Kidney (tissue), 14 donors: Measurements from ENCODE around the gene USP37. TPM values are rescaled to one million over a fixed set of nuclear protein-coding genes. Genes with fewer than 3 reads are reported as not detected.

Experiments used
- DNase-seq, 5 donors: peaks; one replicate each; pipeline ENCODE4 v3.0.0-alpha.2; 2013 to 2020
- FAIRE-seq: peaks from 2 replicates; lab custom pipeline; 2012; peaks lifted over from hg19 to GRCh38; lab: Jason Lieb, UNC
- H3K27ac ChIP-seq, 2 donors: one replicate each; pipeline ENCODE4 v1.7.0; 2013; ENCODE audit warnings: low read depth in 2 of 2, low read length in 2 of 2, inconsistent platforms in 1 of 2
- H3K27me3 ChIP-seq: one replicate; pipeline ENCODE4 v1.7.1; 2013; ENCODE audit warnings: low read length, inconsistent platforms; ENCODE audit not compliant: control insufficient read depth, insufficient read depth
- H3K36me3 ChIP-seq, 3 donors: one replicate each; pipeline versions ENCODE4 v1.7.0 to v1.7.1; 2013; ENCODE audit warnings: low read length in 3 of 3, control low read depth in 1 of 3, inconsistent platforms in 1 of 3; ENCODE audit not compliant: insufficient read depth in 3 of 3, control insufficient read depth in 2 of 3
- H3K4me1 ChIP-seq, 3 donors: one replicate each; pipeline versions ENCODE4 v1.7.0 to v1.7.1; 2013; ENCODE audit warnings: low read length in 3 of 3, inconsistent platforms in 1 of 3, low read depth in 1 of 3; ENCODE audit not compliant: control insufficient read depth in 2 of 3, insufficient read depth in 2 of 3
- H3K4me3 ChIP-seq, 3 donors: one replicate each; pipeline versions ENCODE4 v1.7.0 to v1.8.1; 2013; ENCODE audit warnings: low read length in 3 of 3, control low read depth in 1 of 3, inconsistent platforms in 1 of 3
- H3K9ac ChIP-seq, 3 donors: one replicate each; pipeline versions ENCODE4 v1.7.0 to v1.7.1; 2013; ENCODE audit warnings: low read length in 3 of 3, control low read depth in 1 of 3, inconsistent platforms in 1 of 3
- H3K9me3 ChIP-seq, 3 donors: one replicate each; pipeline versions ENCODE4 v1.7.0 to v1.7.1; 2013; ENCODE audit warnings: low read length in 3 of 3, control low read depth in 1 of 3, inconsistent platforms in 1 of 3; ENCODE audit not compliant: control insufficient read depth in 2 of 3, insufficient read depth in 1 of 3
- intact Hi-C: fragments of 100-400 bp; cut with DNase I; formaldehyde crosslinking; loops from one replicate; pipeline ENCODE4 v1.11.1; 2022
- microRNA-seq: library from miRNA; unstranded; fragments of <30 nt; microRNA quantifications from one replicate; pipeline ENCODE4 v1.2.0, GENCODE V29; 2020
- polyA plus RNA-seq: library from polyadenylated mRNA; stranded (reverse); fragments of 350-450 nt; fragmentation: Illumina TruSeq; extraction: RNeasy Lipid Tissue Mini Kit (QIAGEN cat#74804); gene quantifications from one replicate; pipeline ENCODE4 v1.2.3, GENCODE V29; 2014; ENCODE audit warnings: low read depth, low replicate concordance; ENCODE audit not compliant: insufficient read depth
- total RNA-seq: library from RNA; stranded (reverse); fragmentation: NEBNext Ultra II Directional; extraction: Animal tissue kit (Norgen Biotek cat#: 25700); gene quantifications from one replicate; pipeline ENCODE4 v1.2.1, GENCODE V29; 2021
- TF ChIP-seq, protein P1 (sequence below): IDR thresholded peaks from 3 replicates; pipeline ENCODE4 v1.5.1; 2012; ENCODE audit warnings: mild to moderate bottlenecking, moderate library complexity, borderline replicate concordance; ENCODE audit not compliant: insufficient read depth; ENCODE audit errors: extremely low read depth
- donor health status: control.
- donor health status: control.
- donor health status: control.
- donor health status: control.
- donor health status: control.
- donor health status: DM: yes; HTN: yes; CAD: no.
- donor health status: Normal renal cell carcinoma (clear cell type).

USP37 gene
- total and polyA plus RNA-seq, 2 donors from 2014 or later = 1.8 to 13.5 TPM

DNA sequence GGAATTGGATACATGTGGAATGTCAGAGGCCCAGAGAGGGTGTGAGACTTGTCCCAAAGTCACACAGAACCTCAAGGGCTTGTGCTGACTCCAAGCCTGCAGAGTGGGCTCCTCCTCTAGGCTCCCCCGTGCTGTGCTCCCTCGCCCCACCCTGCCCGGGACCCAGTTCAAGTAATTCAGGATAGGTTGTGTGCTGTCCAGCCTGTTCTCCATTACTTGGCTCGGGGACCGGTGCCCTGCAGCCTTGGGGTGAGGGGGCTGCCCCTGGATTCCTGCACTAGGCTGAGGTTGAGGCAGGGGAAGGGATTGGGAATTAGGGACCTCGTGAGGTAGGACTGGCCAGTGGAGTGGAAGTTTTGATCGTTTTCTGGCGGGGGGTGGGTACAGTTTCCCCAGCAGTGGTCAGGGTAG lies 165.7 kb downstream of the USP37 start:
- DNase-seq (peak in 1 of 5 donors; percentile 75), FAIRE-seq (no peak)
- Histone ChIP-seq H3K36me3 (peaks cover 0 to 13% (median 2%) of the 10 kb centered on the region in 3 donors), H3K9ac (peak overlapping the region in 1 of 3 donors; percentile 78), H3K27me3 (no peaks in the 10 kb centered on the region), H3K4me3 (peak overlapping the region in 1 of 3 donors; percentile 76), H3K4me1 (peaks cover 2 to 39% (median 21%) of the 10 kb centered on the region in 3 donors), H3K9me3 (no peaks in the 10 kb centered on the region), H3K27ac (peak overlapping the region in 1 of 2 donors; percentile 43)
- intact Hi-C loops = no loop called here
- TF ChIP-seq, protein P1, sequence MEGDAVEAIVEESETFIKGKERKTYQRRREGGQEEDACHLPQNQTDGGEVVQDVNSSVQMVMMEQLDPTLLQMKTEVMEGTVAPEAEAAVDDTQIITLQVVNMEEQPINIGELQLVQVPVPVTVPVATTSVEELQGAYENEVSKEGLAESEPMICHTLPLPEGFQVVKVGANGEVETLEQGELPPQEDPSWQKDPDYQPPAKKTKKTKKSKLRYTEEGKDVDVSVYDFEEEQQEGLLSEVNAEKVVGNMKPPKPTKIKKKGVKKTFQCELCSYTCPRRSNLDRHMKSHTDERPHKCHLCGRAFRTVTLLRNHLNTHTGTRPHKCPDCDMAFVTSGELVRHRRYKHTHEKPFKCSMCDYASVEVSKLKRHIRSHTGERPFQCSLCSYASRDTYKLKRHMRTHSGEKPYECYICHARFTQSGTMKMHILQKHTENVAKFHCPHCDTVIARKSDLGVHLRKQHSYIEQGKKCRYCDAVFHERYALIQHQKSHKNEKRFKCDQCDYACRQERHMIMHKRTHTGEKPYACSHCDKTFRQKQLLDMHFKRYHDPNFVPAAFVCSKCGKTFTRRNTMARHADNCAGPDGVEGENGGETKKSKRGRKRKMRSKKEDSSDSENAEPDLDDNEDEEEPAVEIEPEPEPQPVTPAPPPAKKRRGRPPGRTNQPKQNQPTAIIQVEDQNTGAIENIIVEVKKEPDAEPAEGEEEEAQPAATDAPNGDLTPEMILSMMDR = no peak

DNA sequence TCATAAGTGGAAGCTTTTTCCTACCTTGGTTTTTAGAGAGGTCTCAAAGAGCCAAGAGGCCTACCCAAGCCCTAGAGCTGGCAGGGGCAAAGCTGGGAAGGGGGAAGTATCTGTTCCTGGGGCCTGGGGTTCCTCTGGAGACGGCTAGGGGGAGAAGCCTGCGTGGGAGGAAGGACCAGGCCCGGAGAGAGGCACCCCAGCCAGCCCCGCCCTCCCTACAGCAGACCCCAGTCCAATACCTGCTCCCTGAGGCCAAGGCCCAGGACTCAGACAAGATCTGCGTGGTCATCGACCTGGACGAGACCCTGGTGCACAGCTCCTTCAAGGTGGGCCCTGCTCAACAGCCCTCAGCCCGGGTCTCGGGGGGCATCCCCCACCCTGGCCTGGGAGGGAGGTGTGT lies 166.3 kb downstream of the USP37 start:
- Histone ChIP-seq H3K4me3 (peak overlapping the region in 1 of 3 donors; percentile 76), H3K9ac (peak overlapping the region in 1 of 3 donors; percentile 78), H3K27me3 (no peaks in the 10 kb centered on the region), H3K9me3 (no peaks in the 10 kb centered on the region), H3K36me3 (peaks cover 0 to 13% (median 2%) of the 10 kb centered on the region in 3 donors), H3K4me1 (peaks cover 0 to 39% (median 22%) of the 10 kb centered on the region in 3 donors), H3K27ac (peak overlapping the region in 1 of 2 donors; percentile 32)
- intact Hi-C loops = no loop called here
- TF ChIP-seq, protein P1 = no peak
- peak in 1 of 5 donors; percentile 81 for DNase-seq
- FAIRE-seq = no peak

DNA sequence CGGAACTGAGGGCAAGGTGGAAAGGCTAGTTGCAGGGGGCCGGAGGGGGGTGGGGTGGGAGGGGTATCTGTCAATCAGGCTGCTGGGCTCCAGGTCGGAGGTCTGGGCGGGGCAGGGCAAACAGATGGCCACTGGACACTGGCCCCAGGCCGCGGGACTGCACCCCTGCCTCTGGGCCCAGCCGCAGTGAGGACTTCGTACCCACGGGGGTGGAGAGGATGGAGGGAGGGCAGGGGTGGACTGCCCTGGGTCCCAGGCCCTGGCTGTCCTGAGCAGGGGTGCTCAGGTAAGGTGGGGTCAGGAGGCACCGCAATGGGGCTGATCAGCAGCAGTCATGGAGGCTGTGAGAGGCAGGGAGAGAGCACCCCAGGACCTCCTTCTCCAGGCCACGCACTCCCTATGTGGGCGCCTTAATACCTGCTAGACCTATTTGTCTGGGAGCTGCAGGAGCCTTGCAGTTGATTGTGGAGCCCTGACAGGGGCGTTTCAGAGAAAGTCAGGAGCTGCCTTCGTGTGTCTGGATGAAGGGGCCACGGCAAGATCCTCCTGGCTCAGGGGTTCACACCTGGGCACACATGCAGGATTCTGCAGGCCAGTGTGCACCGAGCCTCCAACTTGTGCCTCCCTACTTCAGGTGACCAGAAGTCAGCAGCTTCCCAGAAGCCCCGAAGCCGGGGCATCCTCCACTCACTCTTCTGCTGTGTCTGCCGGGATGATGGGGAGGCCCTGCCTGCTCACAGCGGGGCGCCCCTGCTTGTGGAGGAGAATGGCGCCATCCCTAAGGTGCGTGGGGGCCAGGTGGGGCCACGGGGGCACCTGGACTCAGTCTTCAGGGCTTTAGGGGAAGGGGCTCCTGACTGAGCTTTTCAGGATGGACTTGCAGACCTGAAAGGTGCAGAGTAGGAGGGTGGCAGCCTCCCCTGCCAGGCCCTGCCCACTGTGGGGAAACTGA lies 166.9 kb downstream of the USP37 start:
- peaks cover 0 to 40% (median 20%) of the 10 kb centered on the region in 3 donors for H3K4me1 ChIP-seq
- no peak for FAIRE-seq
- intact Hi-C loops = no loop called here

More for the DNA sequence above, 166.9 kb downstream of the USP37 start:
- Histone ChIP-seq H3K9me3 (no peaks in the 10 kb centered on the region), H3K36me3 (peaks cover 0 to 13% (median 2%) of the 10 kb centered on the region in 3 donors), H3K9ac (peak overlapping the region in 2 of 3 donors; percentile 60 to 78), H3K27me3 (no peaks in the 10 kb centered on the region), H3K4me3 (peak overlapping the region; percentile 45 to 76 (median 53)), H3K27ac (peak overlapping the region; percentile 88 to 92)
- peak in 3 of 5 donors; percentile 34 to 89 (median 82) for DNase-seq
- TF ChIP-seq, protein P1 = no peak

Small RNA genes lying within 50 kb of the gene (microRNA-seq; reads per million reads assigned to microRNA genes)
- 36,553 reads per million, percentile 98 among the genes with 10 or more reads in this experiment for gene MIR26B

Other genes starting within 250 kb of the USP37 start
- gene CATIP, start 211.5 kb downstream of the USP37 start, total RNA-seq = 6.2 TPM
- gene CATIP, start 211.5 kb downstream of the USP37 start, polyA plus RNA-seq = 7.6 TPM
- gene SLC11A1, start 186.1 kb downstream of the USP37 start, total RNA-seq = 37.6 TPM
- gene SLC11A1, start 186.1 kb downstream of the USP37 start, polyA plus RNA-seq = 1.2 TPM
- gene CTDSP1, start 168.5 kb downstream of the USP37 start, total RNA-seq = 196 TPM
- gene CTDSP1, start 168.5 kb downstream of the USP37 start, polyA plus RNA-seq = 118 TPM
- 9.0 TPM for gene VIL1, start 149.2 kb downstream of the USP37 start, total RNA-seq
- gene VIL1, start 149.2 kb downstream of the USP37 start, polyA plus RNA-seq = 10.5 TPM
- gene CNOT9, start 488 bp upstream of the USP37 start, total RNA-seq = 35.8 TPM
- 12.6 TPM for gene CNOT9, start 488 bp upstream of the USP37 start, polyA plus RNA-seq
- 11.0 TPM for gene PLCD4, start 39.5 kb upstream of the USP37 start, total RNA-seq
- 30.4 TPM for gene PLCD4, start 39.5 kb upstream of the USP37 start, polyA plus RNA-seq
- 33.6 TPM for gene ZNF142, start 91.3 kb upstream of the USP37 start, total RNA-seq
- gene ZNF142, start 91.3 kb upstream of the USP37 start, polyA plus RNA-seq = 3.7 TPM
- 43.3 TPM for gene BCS1L, start 91.3 kb upstream of the USP37 start, total RNA-seq
- 40.7 TPM for gene BCS1L, start 91.3 kb upstream of the USP37 start, polyA plus RNA-seq
- gene RNF25, start 103.7 kb upstream of the USP37 start, total RNA-seq = 30.2 TPM
- gene RNF25, start 103.7 kb upstream of the USP37 start, polyA plus RNA-seq = 27.8 TPM
- 53.7 TPM for gene STK36, start 103.7 kb upstream of the USP37 start, total RNA-seq
- 18.5 TPM for gene STK36, start 103.7 kb upstream of the USP37 start, polyA plus RNA-seq
- gene TTLL4, start 142.5 kb upstream of the USP37 start, total RNA-seq = 30.7 TPM
- 7.6 TPM for gene TTLL4, start 142.5 kb upstream of the USP37 start, polyA plus RNA-seq
- 18.5 TPM for gene CYP27A1, start 213.8 kb upstream of the USP37 start, total RNA-seq
- gene CYP27A1, start 213.8 kb upstream of the USP37 start, polyA plus RNA-seq = 43.3 TPM